Thoracic aorta (tissue), 2 donors: ENCODE results near the gene OOSP3. TPM values are rescaled to one million over a fixed set of nuclear protein-coding genes. Genes with fewer than 3 reads are reported as not detected.
"Not testable (repeated sequence)": the region's sequence is repeated elsewhere in the genome, so short reads cannot be mapped to it uniquely, and the experiment has no call there.

ENCODE experiments used
- ATAC-seq: fragments of 150-250 bp; one replicate; pipeline ENCODE4 v1.8.0; 2017; ENCODE audit warnings: low read depth; ENCODE audit not compliant: insufficient number of reproducible peaks, low FRiP score
- DNase-seq: peaks from one replicate; pipeline ENCODE4 v3.0.0-alpha.2; 2020; ENCODE audit warnings: low spot score
- H3K27ac ChIP-seq, 2 donors: fragments of 200-600 bp; sonication (generic); 1 replicate in 1 of 2; 2 replicates in 1 of 2; pipeline ENCODE4 v1.5.1; 2016; ENCODE audit warnings: mild to moderate bottlenecking in 2 of 2, moderate library complexity in 2 of 2
- H3K27me3 ChIP-seq: fragments of 200-600 bp; sonication (generic); replicated peaks from 2 replicates; pipeline ENCODE4 v1.6.0; 2016; ENCODE audit warnings: mild to moderate bottlenecking; ENCODE audit not compliant: insufficient read depth
- H3K36me3 ChIP-seq: fragments of 200-600 bp; sonication (generic); one replicate; pipeline ENCODE4 v1.5.1; 2016
- H3K4me1 ChIP-seq, 2 donors: fragments of 200-600 bp; sonication (generic); 1 replicate in 1 of 2; 2 replicates in 1 of 2; pipeline versions ENCODE4 v1.5.1 to v1.6.0; 2016; ENCODE audit warnings: low read depth in 2 of 2, mild to moderate bottlenecking in 1 of 2; ENCODE audit not compliant: control insufficient read depth in 1 of 2
- H3K4me3 ChIP-seq: fragments of 200-600 bp; sonication (generic); 2 replicates; pipeline ENCODE4 v1.5.1; 2016; ENCODE audit warnings: mild to moderate bottlenecking
- H3K9me3 ChIP-seq: fragments of 200-600 bp; sonication (generic); 2 replicates; pipeline ENCODE4 v1.5.1; 2016
- total RNA-seq, 2 donors: library from RNA; depleted of rRNA; stranded (reverse); fragments of >200 nt; gene quantifications; one replicate each; pipeline versions ENCODE4 v1.1.0 to v1.2.3, GENCODE V29; 2016
- TF ChIP-seq, protein P1 (sequence below): fragments of 200-600 bp; sonication (generic); IDR thresholded peaks from one replicate; pipeline ENCODE4 v1.5.1; 2019; ENCODE audit warnings: antibody characterized with exemption

OOSP3 gene
- total RNA-seq, 2 donors from 2014 or later, result not detected

DNA sequence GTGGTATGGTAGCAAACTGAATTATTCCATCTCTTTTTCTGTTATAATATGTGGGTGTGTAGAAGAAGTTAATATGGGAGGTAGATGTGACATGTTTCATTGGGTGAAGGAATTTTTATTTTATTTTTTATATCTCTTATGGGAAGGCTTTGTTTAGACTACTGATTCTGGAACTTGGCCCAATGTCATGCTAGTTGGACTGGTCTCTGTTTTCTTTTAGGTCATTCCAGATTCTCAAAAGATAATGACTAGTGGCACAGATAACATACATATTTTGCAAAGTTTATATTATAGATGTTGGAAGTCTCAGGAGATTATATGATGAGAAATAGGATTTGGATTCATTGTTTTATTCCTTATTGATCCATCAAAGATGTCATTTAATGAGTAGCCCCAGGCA is 1.3 kb upstream of the OOSP3 start:
- Histone ChIP-seq H3K27me3 (no peaks in the 10 kb centered on the region), H3K4me3 (no peak overlapping the region), H3K36me3 (no peaks in the 10 kb centered on the region), H3K27ac (no peak overlapping the region), H3K9me3 (no peaks in the 10 kb centered on the region), H3K4me1 (no peaks in the 10 kb centered on the region)
- DNase-seq (no peak), ATAC-seq (no peak)
- TF ChIP-seq, protein P1, sequence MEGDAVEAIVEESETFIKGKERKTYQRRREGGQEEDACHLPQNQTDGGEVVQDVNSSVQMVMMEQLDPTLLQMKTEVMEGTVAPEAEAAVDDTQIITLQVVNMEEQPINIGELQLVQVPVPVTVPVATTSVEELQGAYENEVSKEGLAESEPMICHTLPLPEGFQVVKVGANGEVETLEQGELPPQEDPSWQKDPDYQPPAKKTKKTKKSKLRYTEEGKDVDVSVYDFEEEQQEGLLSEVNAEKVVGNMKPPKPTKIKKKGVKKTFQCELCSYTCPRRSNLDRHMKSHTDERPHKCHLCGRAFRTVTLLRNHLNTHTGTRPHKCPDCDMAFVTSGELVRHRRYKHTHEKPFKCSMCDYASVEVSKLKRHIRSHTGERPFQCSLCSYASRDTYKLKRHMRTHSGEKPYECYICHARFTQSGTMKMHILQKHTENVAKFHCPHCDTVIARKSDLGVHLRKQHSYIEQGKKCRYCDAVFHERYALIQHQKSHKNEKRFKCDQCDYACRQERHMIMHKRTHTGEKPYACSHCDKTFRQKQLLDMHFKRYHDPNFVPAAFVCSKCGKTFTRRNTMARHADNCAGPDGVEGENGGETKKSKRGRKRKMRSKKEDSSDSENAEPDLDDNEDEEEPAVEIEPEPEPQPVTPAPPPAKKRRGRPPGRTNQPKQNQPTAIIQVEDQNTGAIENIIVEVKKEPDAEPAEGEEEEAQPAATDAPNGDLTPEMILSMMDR, result no peak

DNA sequence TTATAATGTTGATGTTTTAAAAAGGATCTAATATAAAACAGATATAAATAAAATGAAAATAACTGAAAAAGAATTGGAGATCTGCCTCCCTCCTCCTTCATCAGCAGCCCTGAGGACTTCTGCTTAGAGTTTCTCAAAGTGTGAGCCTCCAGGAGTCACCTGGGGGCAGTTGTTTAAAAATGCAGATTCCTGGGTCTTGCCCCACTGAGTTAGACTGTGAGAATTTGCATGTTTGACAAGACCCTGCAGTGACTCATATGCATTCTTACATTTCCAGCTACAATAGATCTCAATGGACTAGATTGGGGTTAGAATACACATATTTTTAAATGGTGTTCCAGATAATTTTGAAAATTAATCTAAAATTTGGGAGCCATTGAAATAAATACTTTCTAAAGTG is 798 bp upstream of the OOSP3 start:
- TF ChIP-seq, protein P1, result no peak
- DNase-seq, result no peak

DNA sequence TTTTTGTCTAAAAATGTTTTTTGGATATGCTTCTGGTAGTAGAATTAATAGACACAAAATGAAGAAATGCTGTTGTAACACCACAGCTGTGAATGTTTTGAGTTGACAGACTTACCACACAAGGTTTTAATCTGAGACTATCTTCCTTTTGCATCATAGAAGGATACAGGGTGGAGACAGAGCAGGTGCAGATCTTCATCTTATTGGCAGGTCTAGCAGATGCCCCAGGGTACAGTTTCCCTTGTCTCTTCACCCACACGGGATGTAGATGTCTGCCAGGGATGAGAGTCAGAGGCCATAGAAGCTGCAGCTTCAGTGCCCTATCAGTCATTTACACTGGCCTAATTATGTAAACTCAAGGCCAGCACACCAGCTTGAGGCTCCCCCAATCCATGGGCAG is 985 bp downstream of the OOSP3 start:
- H3K4me1 ChIP-seq, result no peaks in the 10 kb centered on the region
- H3K27me3 ChIP-seq, result no peaks in the 10 kb centered on the region
- DNase-seq (no peak), ATAC-seq (no peak)
- no peaks in the 10 kb centered on the region for H3K9me3 ChIP-seq
- no peaks in the 10 kb centered on the region for H3K36me3 ChIP-seq
- H3K4me3 ChIP-seq, result no peak overlapping the region
- H3K27ac ChIP-seq, result no peak overlapping the region
- TF ChIP-seq, protein P1, result no peak

More for the DNA sequence above, 798 bp upstream of the OOSP3 start:
- Histone ChIP-seq H3K27me3 (no peaks in the 10 kb centered on the region), H3K4me1 (no peaks in the 10 kb centered on the region), H3K9me3 (no peaks in the 10 kb centered on the region), H3K36me3 (no peaks in the 10 kb centered on the region), H3K4me3 (no peak overlapping the region), H3K27ac (no peak overlapping the region)
- ATAC-seq, result no peak

DNA sequence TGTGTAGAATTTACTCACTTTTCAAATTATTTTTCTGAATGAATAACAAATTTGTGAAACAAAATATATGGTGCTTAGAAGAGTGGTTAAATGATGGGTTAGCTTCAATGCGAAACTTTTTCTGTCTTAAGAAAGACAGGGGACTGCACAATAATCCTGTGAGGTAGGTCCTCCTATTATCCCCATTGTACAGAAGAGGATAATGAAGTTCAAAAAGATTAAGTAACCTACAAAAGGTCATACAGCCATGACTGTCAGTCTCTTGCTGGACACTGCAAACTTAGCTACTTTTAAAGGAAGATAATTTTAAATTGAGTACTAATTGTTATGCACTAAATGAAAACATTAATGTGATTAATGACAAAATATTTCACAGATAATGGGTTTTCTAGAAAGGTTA is 5.0 kb downstream of the OOSP3 start:
- TF ChIP-seq, protein P1, result no peak
- Histone ChIP-seq H3K27me3 (no peaks in the 10 kb centered on the region), H3K9me3 (no peaks in the 10 kb centered on the region), H3K36me3 (no peaks in the 10 kb centered on the region), H3K4me1 (no peaks in the 10 kb centered on the region), H3K4me3 (no peak overlapping the region), H3K27ac (no peak overlapping the region)
- DNase-seq, result no peak
- ATAC-seq, result no peak

DNA sequence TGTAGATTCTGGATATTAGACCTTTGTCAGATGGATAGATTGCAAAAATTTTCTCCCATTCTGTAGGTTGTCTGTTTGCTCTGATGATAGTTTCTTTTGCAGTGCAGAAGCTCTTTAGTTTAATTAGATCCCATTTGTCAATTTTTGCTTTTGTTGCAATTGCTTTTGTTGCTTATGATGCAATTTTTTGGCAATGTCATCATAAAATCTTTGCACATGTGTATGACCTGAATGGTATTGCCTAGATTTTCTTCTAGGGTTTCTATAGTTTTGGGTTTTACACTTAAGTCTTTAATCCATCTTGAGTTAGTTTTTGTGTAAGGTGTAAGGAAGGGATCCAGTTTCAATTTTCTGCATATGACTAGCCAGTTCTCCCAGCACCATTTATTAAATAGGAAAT is 8.6 kb downstream of the OOSP3 start:
- ATAC-seq, H3K4me3 ChIP-seq, H3K27me3 ChIP-seq, H3K4me1 ChIP-seq, H3K36me3 ChIP-seq, H3K27ac ChIP-seq, DNase-seq: not testable (repeated sequence)
- H3K9me3 ChIP-seq, result peaks cover 15% of the 10 kb centered on the region

DNA sequence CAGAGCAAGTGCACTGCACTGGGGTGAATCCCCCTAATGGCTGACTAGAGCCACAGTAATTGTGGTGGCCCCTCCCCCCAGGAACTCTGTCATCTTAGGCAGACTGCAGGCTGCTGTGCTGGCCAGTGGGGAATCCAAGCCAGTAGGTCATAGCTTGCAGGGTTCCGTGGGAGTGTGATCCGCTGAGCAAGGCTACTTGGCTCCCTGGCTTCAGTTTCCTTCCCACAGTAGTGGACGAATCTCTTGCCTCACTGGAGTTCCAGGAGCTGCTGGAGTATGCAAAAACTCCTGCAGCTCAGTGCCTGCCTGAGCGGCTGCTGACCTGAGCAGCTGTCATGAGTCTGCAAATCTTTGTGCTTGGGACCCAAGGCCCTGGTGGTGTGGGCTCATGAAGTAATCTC is 13.2 kb downstream of the OOSP3 start:
- Histone ChIP-seq H3K4me3 (no peak overlapping the region), H3K36me3 (no peaks in the 10 kb centered on the region), H3K4me1 (no peaks in the 10 kb centered on the region), H3K9me3 (peaks cover 15% of the 10 kb centered on the region), H3K27ac (no peak overlapping the region), H3K27me3 (no peaks in the 10 kb centered on the region)
- DNase-seq (no peak), ATAC-seq (no peak)
- TF ChIP-seq, protein P1, result no peak
